GM23248 (cell line): ENCODE data around the gene SYNDIG1L.

Source experiments
- EZH2 ChIP-seq: fragments of 200-600 bp; sonication (generic); IDR thresholded peaks from 2 replicates; pipeline ENCODE4 v1.6.1; 2018; ENCODE audit warnings: antibody characterized with exemption, mild to moderate bottlenecking; ENCODE audit not compliant: insufficient read depth, poor library complexity, severe bottlenecking
- EZH2phosphoT487 ChIP-seq: fragments of 200-600 bp; sonication (generic); IDR thresholded peaks from 2 replicates; pipeline ENCODE4 v1.6.1; 2018; ENCODE audit warnings: antibody characterized with exemption, moderate library complexity, mild to moderate bottlenecking, low read depth; ENCODE audit not compliant: insufficient read depth

GRCh38 chr14:74405663-74406062 lies 20.3 kb downstream of the SYNDIG1L start:
- TF ChIP-seq EZH2phosphoT487 (no peak), EZH2 (no peak)
